Activated CD8-positive, alpha-beta T cell treated with anti-CD3 and anti-CD28 coated beads, Interleukin-2, amount 10 ng/mL, durations not matched to agents 7 days and 5 days (primary cell): ENCODE results near the gene HPCAL4. TPM values are rescaled to one million over a fixed set of nuclear protein-coding genes. Genes with fewer than 3 reads are reported as not detected.

ENCODE experiments used
- ATAC-seq: fragments of 150-1000 bp; cut with Tn5 transposase; one replicate; pipeline ENCODE4 v1.10.0; 2021; ENCODE audit warnings: moderate library complexity
- CTCF ChIA-PET: fragments of 350-600 bp; sonication (Branson Sonifier 250); formaldehyde crosslinking; loops from one replicate; lab custom pipeline; 2021; ENCODE audit warnings: antibody characterized with exemption; lab: Charles Lee
- POLR2A ChIA-PET: fragments of 350-600 bp; sonication (Branson Sonifier 250); formaldehyde crosslinking; loops from one replicate; lab custom pipeline; 2021; ENCODE audit warnings: antibody characterized with exemption; lab: Charles Lee
- DNase-seq: peaks from one replicate; pipeline ENCODE4 v3.0.0-alpha.2; 2020
- H3K27ac Mint-ChIP-seq: one replicate; pipeline ENCODE4 v1.8.0; 2021; ENCODE audit warnings: mild to moderate bottlenecking, mixed read lengths
- H3K27me3 Mint-ChIP-seq: one replicate; pipeline ENCODE4 v1.8.0; 2021; ENCODE audit warnings: low read depth, mixed read lengths
- H3K36me3 Mint-ChIP-seq: one replicate; pipeline ENCODE4 v1.8.0; 2021; ENCODE audit warnings: low read depth, mixed read lengths
- H3K4me1 Mint-ChIP-seq: one replicate; pipeline ENCODE4 v1.8.0; 2021; ENCODE audit warnings: low read depth, mixed read lengths
- H3K4me3 Mint-ChIP-seq: one replicate; pipeline ENCODE4 v1.8.0; 2021; ENCODE audit warnings: mild to moderate bottlenecking, mixed read lengths
- H3K9me3 Mint-ChIP-seq: one replicate; pipeline ENCODE4 v1.8.0; 2022; ENCODE audit warnings: mixed read lengths; ENCODE audit not compliant: insufficient read depth
- total RNA-seq, 2 experiments: library from RNA; stranded (reverse); gene quantifications; one replicate each; pipeline ENCODE4 v1.2.3, GENCODE V29; 2021

Gene HPCAL4
- total RNA-seq, 2 experiments from 2014 or later = 0.47 to 0.55 TPM

- H3K27me3 Mint-ChIP-seq = peaks cover 8% of the 10 kb centered on the region
- H3K4me3 Mint-ChIP-seq = no peak overlapping the region
- DNase-seq (no peak), ATAC-seq (no peak)
- ChIA-PET CTCF (interaction anchor here (4.3 to 4.8 kb wide), 2 partner anchors 7 to 44 kb away, joined by 25 to 48 read pairs; no protein-coding TSS in a partner anchor), POLR2A (no interaction called here)
- H3K4me1 Mint-ChIP-seq = peaks cover 10% of the 10 kb centered on the region
- H3K27ac Mint-ChIP-seq = no peak overlapping the region
- H3K36me3 Mint-ChIP-seq = no peaks in the 10 kb centered on the region
- no peaks in the 10 kb centered on the region for H3K9me3 Mint-ChIP-seq
Observed at GRCh38 chr1:39650431-39650830, 40.8 kb downstream of the HPCAL4 start.

GRCh38 chr1:39649636-39650185, 41.5 kb downstream of the HPCAL4 start:
- Mint-ChIP-seq H3K4me3 (no peak overlapping the region), H3K27me3 (peaks cover 8% of the 10 kb centered on the region), H3K4me1 (peaks cover 10% of the 10 kb centered on the region), H3K27ac (no peak overlapping the region), H3K36me3 (no peaks in the 10 kb centered on the region), H3K9me3 (no peaks in the 10 kb centered on the region)
- ChIA-PET CTCF (interaction anchor here (4.3 to 4.8 kb wide), 2 partner anchors 8 to 43 kb away, joined by 25 to 48 read pairs; no protein-coding TSS in a partner anchor), POLR2A (no interaction called here)
- no peak for DNase-seq
- no peak for ATAC-seq

- ChIA-PET CTCF (interaction anchor here (0.9 to 4.8 kb wide), 5 partner anchors 9 to 68 kb away, joined by 3 to 48 read pairs (median 6); no protein-coding TSS in a partner anchor), POLR2A (no interaction called here)
- no peak overlapping the region for H3K4me3 Mint-ChIP-seq
- ATAC-seq = no peak
- no peaks in the 10 kb centered on the region for H3K27me3 Mint-ChIP-seq
- peaks cover 4% of the 10 kb centered on the region for H3K4me1 Mint-ChIP-seq
- no peak for DNase-seq
- H3K9me3 Mint-ChIP-seq = no peaks in the 10 kb centered on the region
- no peak overlapping the region for H3K27ac Mint-ChIP-seq
- no peaks in the 10 kb centered on the region for H3K36me3 Mint-ChIP-seq
Observed at GRCh38 chr1:39648496-39648895, 42.7 kb downstream of the HPCAL4 start.

GRCh38 chr1:39647247-39647646, 44.0 kb downstream of the HPCAL4 start:
- ChIA-PET CTCF (interaction anchor here (1.1 to 4.8 kb wide), 4 partner anchors 11 to 42 kb away, joined by 3 to 48 read pairs (median 16); no protein-coding TSS in a partner anchor), POLR2A (no interaction called here)
- Mint-ChIP-seq H3K4me1 (no peaks in the 10 kb centered on the region), H3K9me3 (no peaks in the 10 kb centered on the region), H3K36me3 (no peaks in the 10 kb centered on the region), H3K27ac (no peak overlapping the region), H3K27me3 (peaks cover 7% of the 10 kb centered on the region), H3K4me3 (no peak overlapping the region)
- no peak for DNase-seq
- no peak for ATAC-seq

- ChIA-PET POLR2A (no interaction called here), CTCF (interaction anchor here (2.3 to 4.8 kb wide), 2 partner anchors 11 to 38 kb away, joined by 6 to 48 read pairs; no protein-coding TSS in a partner anchor)
- DNase-seq = no peak
- Mint-ChIP-seq H3K27ac (no peak overlapping the region), H3K9me3 (no peaks in the 10 kb centered on the region), H3K4me1 (no peaks in the 10 kb centered on the region), H3K36me3 (no peaks in the 10 kb centered on the region), H3K27me3 (peaks cover 7% of the 10 kb centered on the region), H3K4me3 (no peak overlapping the region)
- no peak for ATAC-seq
Observed at GRCh38 chr1:39646232-39647081, 44.8 kb downstream of the HPCAL4 start.

- no peaks in the 10 kb centered on the region for H3K36me3 Mint-ChIP-seq
- no peaks in the 10 kb centered on the region for H3K9me3 Mint-ChIP-seq
- H3K4me3 Mint-ChIP-seq = no peak overlapping the region
- ATAC-seq = no peak
- no peak overlapping the region for H3K27ac Mint-ChIP-seq
- ChIA-PET POLR2A (no interaction called here), CTCF (interaction anchor here (2.8 to 4.8 kb wide), 2 partner anchors 8 to 12 kb away, joined by 11 to 48 read pairs; no protein-coding TSS in a partner anchor)
- no peak for DNase-seq
- H3K27me3 Mint-ChIP-seq = peaks cover 14% of the 10 kb centered on the region
- no peaks in the 10 kb centered on the region for H3K4me1 Mint-ChIP-seq
Observed at GRCh38 chr1:39645411-39646043, 45.7 kb downstream of the HPCAL4 start.

- no peaks in the 10 kb centered on the region for H3K36me3 Mint-ChIP-seq
- DNase-seq (no peak), ATAC-seq (no peak)
- H3K4me1 Mint-ChIP-seq = peaks cover 2% of the 10 kb centered on the region
- H3K27me3 Mint-ChIP-seq = peaks cover 23% of the 10 kb centered on the region
- H3K27ac Mint-ChIP-seq = no peak overlapping the region
- ChIA-PET CTCF (interaction anchor here (1.5 to 4.7 kb wide), 4 partner anchors 10 to 40 kb away, joined by 3 to 23 read pairs (median 11); no protein-coding TSS in a partner anchor), POLR2A (no interaction called here)
- no peak overlapping the region for H3K4me3 Mint-ChIP-seq
- no peaks in the 10 kb centered on the region for H3K9me3 Mint-ChIP-seq
Observed at GRCh38 chr1:39643705-39644104, 47.5 kb downstream of the HPCAL4 start.

- Mint-ChIP-seq H3K9me3 (no peaks in the 10 kb centered on the region), H3K36me3 (no peaks in the 10 kb centered on the region), H3K27ac (no peak overlapping the region), H3K4me3 (no peak overlapping the region), H3K4me1 (peaks cover 2% of the 10 kb centered on the region), H3K27me3 (peaks cover 32% of the 10 kb centered on the region)
- ATAC-seq (no peak), DNase-seq (no peak)
- POLR2A ChIA-PET = no interaction called here
- CTCF ChIA-PET = interaction anchor here (2.8 to 4.7 kb wide), 3 partner anchors 11 to 37 kb away, joined by 11 to 23 read pairs (median 11); no protein-coding TSS in a partner anchor
Observed at GRCh38 chr1:39642796-39643195, 48.4 kb downstream of the HPCAL4 start.

- Mint-ChIP-seq H3K4me3 (no peak overlapping the region), H3K27me3 (peaks cover 46% of the 10 kb centered on the region), H3K27ac (no peak overlapping the region), H3K36me3 (no peaks in the 10 kb centered on the region), H3K9me3 (no peaks in the 10 kb centered on the region), H3K4me1 (peaks cover 2% of the 10 kb centered on the region)
- DNase-seq = no peak
- CTCF ChIA-PET = interaction anchor here (2.9 to 4.7 kb wide), 2 partner anchors 17 to 35 kb away, joined by 11 to 23 read pairs; no protein-coding TSS in a partner anchor
- no peak for ATAC-seq
- POLR2A ChIA-PET = no interaction called here
Observed at GRCh38 chr1:39640861-39641260, 50.4 kb downstream of the HPCAL4 start.

- ATAC-seq (peak; percentile 95), DNase-seq (peak; percentile 63)
- peaks cover 2% of the 10 kb centered on the region for H3K4me1 Mint-ChIP-seq
- H3K27me3 Mint-ChIP-seq = peaks cover 46% of the 10 kb centered on the region
- H3K27ac Mint-ChIP-seq = no peak within 1 kb of the TSS
- H3K9me3 Mint-ChIP-seq = no peaks in the 10 kb centered on the region
- peak within 1 kb of the TSS; percentile 26 for H3K4me3 Mint-ChIP-seq
- H3K36me3 Mint-ChIP-seq = no peaks in the 10 kb centered on the region
- CTCF ChIA-PET = interaction anchor here (1.2 kb wide), 2 partner anchors 9 to 14 kb away, joined by 3 read pairs; no protein-coding TSS in a partner anchor
- POLR2A ChIA-PET = no interaction called here
Observed at GRCh38 chr1:39639305-39640130, 51.7 kb downstream of the HPCAL4 start, which contains the start of gene HEYL. TSS of gene HEYL (minus strand) at chr1:39639643. CDS start at chr1:39639625, 18 bp downstream.

GRCh38 chr1:39638965-39639304, 52.3 kb downstream of the HPCAL4 start:
- POLR2A ChIA-PET = no interaction called here
- no peak for DNase-seq
- Mint-ChIP-seq H3K36me3 (no peaks in the 10 kb centered on the region), H3K4me3 (no peak overlapping the region), H3K27ac (no peak overlapping the region), H3K4me1 (peaks cover 2% of the 10 kb centered on the region), H3K9me3 (no peaks in the 10 kb centered on the region), H3K27me3 (peaks cover 48% of the 10 kb centered on the region)
- CTCF ChIA-PET = interaction anchor here (1.2 kb wide), 2 partner anchors 10 to 15 kb away, joined by 3 read pairs; no protein-coding TSS in a partner anchor
- no peak for ATAC-seq
